Measurements from ENCODE around the gene DHDDS.

DHDDS gene

DNA sequence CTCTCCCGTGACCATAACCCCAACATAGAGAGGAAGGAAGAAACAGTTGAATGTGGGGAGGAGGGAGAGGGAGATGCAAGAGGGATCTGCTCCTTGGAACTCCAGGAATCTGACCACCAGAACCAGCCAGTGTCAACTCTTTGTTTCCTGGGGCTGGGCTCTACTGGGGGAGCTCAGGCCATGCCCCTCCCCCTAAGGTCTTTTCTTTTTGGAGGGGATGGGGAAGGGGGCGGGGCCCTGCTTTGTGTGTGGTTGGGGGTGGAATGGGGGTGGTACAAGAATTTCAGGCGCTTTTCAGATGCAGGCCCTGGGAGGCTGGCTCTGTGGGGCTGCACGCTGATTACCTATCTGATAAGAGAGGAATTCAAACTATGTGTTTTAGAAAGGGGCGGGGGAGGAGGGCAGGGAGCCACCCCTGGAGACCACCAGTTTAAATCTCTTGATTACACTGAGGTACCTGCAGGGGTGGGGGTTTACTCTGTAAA is 13.2 kb upstream of the DHDDS start:
- DNase-seq, result no peak

DNA sequence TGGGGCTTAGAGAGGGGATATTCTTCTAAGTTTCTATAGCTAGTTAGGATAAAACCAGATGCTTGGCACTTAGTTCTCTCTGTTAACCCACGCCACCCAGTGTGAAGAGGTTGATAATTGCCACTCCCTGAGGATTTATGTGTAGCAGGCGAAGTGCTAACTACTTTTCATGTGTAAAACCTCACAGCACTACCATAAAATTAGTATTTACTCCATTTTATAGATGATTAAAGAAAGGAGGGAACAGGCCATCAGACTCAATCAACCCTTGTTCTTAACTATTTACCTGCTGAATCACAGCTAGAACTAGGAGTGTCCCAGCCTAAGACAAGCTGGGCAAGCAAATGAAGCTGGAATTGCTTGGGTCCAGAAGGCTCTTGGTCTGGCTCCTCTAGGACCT is 12.6 kb upstream of the DHDDS start:
- DNase-seq, result no peak

DNA sequence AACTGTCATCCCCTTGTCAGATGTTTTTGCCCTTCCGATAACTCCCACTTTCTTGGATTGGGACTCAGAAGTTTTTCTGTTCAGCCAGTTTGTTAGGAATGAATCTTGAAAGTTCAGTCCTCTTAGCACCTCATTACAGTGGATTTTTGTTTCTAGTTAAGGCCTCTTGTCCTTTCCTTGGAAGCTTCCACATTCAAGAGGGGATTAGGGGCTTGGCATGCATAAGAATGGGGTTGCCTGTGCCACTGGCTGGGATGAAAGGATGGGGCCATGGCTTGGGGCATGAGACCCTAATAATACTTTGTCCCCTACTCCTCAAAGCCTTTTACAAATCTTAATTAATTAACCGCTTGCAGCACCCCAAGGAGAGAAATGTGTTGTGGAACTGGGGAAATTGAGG is 2.4 kb upstream of the DHDDS start:
- DNase-seq, result no peak

DNA sequence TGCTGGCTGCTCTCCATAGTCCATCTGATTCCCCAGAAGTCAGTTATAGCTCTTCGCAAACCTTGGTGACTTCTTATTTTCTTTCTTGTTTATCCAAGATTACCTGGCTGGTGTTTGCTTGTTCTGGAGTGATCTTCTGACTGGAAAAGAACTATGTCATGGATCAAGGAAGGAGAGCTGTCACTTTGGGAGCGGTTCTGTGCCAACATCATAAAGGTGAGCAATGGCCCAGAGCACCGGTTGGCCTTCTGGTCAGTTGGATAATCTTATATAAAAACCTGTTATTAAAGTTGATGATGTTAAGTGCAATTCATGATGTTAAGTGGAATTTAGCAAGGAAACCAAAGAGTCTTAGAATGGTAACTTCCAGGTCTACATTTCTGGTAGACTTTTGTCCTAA is 672 bp downstream of the DHDDS start:
- DNase-seq, result no peak

DNA sequence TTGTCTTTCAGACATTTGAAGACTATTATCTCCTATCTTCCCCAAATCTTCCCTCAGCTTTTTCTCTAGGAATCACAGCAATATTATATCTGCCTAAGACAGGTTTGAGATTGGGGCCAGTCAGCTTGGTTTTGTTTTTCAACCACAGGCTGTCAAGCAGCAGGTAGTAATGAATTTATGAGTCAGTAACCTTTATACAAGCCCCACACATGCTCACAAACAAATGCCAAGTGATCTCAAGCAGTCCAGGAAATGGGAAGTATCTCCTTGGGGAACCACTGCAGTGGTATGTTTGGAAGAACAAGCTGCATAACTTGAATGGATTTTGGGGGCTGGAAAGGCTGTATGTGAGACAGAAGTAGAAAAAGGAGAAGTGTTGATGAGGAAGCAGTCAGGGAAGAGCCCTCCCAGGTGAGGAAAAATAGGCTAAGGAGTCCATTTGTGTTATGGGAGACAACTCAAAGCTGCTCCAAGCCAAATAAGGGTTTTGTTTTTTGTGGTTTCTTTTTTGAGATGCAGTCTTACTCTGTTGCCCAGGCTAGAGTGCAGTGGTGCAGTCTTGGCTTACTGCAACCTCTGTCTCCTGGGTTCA is 2.1 kb downstream of the DHDDS start:
- DNase-seq, result no peak

DNA sequence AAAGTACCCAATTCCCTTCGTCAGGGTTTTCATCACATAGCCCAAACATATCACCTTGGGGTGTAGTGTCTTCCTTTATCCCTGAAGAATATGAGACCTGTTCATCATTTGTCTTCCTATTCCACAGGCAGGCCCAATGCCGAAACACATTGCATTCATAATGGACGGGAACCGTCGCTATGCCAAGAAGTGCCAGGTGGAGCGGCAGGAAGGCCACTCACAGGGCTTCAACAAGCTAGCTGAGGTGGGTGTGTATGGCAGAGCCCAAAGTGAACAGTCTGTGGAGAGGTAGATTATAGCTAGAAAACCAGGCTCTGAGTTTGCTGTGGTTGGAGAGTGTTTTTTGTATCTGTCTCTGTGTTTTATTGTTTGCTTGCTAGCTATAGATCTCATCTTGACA is 5.9 kb downstream of the DHDDS start:
- DNase-seq, result no peak

DNA sequence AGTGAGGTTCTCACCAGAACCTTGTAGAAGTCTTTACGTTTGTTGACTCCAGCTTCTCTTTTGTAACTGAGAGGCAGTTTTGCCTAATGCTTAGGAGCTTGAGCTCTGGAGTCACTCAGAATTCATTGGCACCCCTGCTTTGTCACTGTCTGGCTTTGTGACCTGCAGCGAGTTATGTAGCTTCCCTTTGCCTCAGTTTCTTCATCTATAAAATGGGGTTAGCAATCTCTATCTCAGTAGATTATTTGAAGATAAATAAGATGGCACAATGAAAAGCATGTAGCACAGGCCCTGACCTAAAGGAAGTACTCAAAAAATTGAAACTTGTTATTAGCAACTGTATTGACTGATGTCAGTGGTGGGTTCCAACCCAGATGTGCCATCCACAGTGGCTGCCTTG is 8.1 kb downstream of the DHDDS start:
- DNase-seq, result no peak

DNA sequence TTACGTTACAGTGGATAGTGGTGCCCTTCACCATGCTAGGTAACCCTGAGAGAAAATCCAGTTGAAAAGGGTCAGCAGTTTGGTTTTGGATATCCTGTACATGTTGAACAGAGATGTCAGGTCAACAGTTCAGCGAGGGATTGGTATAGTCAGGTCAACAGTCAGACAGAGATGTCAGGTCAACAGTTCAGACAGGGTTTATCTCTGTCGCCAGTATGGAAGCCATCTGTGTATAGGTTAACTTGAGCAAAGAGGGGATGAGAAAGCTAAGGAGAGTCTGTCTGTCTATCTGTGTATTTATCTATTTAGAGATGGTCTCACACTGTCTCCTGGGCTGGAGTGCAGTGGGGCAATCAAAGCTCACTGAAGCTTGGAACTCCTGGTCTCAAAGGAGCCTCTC is 17.7 kb downstream of the DHDDS start:
- no peak for DNase-seq

DNA sequence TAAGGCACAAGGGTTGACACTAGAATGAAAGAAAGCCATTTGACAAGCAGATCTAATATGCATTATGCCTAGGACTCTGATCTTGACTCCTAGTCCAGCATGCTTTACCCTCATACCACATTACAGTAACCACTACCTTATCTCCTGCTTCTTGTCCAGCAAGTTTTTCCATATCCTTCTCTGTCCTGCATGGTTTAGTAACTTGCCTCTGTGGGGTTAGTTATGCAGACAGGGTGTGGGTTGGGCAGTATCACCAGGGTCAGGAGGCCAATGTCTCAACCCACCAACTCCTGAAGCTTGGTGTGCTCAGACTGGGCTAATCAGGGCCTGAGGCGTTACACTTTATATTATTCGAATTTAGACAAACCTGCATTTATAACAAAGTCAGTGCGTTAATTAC is 18.8 kb downstream of the DHDDS start:
- DNase-seq, result no peak

DNA sequence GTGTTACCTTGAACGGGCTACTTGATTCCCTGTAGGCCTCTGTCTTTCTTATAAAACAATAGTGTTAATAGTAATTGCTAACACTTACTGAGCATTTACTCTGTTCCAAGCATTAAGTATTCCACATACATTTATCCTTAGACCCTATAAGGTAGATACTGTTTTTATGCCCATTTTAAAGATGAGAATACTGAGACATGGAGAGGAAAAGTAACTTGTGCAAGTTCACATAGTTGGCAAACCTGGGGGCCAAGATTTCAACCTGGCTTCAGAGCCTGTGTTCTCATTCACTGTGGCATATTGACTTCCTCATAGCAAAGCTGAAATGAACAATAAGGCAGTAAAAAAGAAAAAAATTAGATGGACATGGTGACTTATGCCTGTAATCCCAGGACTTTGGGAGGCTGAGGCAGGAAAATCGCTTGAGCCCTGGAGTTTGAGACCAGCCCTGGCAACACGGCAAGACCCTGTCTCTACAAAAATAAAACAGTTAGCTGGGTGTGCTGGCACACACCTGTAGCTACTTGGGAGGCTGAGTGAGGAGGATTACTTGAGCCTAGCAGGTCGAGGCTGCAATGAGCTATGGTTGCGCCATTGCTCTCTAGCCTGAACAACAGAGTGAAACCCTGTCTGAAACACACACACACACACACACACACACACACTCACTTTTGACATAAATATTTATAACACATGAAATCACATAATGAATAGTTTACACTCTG is 20.5 kb downstream of the DHDDS start:
- DNase-seq, result no peak

DNA sequence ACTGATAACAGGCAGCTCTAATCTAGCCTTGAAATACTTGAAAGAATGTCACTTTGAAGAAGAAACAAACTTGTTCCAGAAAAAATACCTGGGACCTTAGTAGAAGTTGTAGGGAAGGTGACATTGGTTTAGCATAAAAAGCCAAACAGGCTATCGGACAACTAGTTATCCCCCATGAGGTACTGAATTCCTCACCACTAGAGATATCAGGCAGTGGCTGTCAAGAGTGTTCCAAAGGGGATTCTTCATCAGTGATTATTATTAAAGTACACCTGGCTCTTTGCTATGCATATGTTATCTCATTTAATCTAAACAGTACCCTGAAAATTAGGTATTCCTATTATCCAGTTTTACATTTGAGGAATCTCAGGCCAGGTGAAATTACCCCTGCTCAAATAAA is 27.0 kb downstream of the DHDDS start:
- no peak for DNase-seq

DNA sequence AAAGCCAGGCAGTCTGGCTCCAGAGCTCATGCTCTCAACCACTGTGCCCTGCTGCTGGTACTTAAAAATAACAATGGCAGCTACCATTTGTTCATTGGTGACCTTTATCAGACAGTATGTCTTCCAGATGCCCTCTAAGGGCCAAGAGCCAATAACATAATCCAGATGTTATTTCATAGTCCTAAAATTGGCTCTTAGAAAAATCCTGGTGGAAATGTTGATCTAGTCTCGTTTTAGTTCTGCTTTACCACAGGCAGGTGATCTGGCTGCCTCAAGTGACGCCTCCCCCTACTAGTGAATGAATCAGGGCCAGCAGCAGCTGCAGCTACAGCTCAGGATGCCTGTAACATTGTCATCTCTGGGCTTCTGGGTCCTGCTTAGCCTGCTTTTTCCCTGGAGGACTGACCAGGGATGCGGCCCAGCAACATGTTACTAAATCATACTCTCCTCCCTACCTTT is 27.5 kb downstream of the DHDDS start:
- no peak for DNase-seq

DNA sequence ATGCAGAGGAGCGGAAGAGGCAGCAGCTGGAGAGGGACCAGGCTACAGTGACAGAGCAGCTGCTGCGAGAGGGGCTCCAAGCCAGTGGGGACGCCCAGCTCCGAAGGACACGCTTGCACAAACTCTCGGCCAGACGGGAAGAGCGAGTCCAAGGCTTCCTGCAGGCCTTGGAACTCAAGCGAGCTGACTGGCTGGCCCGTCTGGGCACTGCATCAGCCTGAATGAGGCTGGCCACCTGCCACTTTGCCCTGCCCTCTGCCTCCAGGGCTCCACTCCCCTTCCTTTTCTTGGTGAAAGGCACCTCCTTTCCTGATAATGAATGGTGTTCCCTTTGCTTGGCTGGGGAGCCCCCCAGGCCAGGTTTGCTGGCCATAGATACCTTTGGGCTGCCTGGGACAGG is 36.8 kb downstream of the DHDDS start:
- DNase-seq, result no peak

DNA sequence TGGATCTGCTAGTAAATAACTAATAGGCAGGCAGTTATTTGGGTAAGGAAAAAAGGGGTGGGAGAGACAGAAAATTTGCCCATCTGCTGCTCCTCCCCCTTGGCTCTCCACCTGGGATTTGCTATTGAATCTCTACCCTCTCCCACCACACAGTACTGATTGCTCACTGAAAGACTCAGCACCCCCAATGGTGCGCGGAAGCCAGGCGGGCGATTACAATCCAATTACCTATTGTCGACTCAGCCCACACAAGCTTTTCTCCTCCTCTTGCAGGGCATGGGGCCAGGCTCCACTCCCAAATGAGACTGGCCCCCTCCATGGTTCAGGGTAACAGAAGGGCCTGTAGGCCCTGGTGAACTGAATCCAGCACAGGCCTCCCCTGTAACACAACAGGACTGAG is 37.4 kb downstream of the DHDDS start:
- DNase-seq, result no peak

DNA sequence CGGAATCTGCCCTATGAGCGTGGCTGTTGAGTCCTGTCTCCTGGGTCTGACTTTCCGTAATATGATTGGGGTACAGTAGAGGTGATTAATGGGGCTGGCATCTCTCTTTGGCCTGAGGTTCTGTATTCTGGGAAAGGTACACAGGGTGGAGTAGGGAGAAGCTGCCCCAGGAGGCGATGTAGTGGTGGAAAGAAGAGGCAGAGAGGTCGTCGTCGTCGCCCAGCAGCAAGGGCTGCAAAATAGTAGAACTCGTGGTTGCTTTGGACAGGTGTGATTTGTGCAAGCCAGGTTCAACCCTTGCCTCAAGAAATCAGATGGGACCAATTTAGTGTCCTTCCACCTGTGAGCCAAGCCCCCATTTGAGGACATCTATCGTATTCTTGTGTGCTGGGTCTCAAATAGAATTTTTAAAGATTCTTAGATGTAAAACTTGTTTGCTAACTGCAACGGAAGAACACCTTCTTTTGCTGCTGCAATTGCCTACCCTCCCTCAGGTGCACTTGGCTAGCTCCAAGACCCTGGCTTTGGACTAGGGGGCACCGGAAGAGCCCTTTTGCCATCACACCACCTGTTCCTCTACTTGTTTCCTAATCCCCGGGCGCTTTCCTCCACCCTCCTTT is 38.9 kb downstream of the DHDDS start:
- no peak for DNase-seq

DNA sequence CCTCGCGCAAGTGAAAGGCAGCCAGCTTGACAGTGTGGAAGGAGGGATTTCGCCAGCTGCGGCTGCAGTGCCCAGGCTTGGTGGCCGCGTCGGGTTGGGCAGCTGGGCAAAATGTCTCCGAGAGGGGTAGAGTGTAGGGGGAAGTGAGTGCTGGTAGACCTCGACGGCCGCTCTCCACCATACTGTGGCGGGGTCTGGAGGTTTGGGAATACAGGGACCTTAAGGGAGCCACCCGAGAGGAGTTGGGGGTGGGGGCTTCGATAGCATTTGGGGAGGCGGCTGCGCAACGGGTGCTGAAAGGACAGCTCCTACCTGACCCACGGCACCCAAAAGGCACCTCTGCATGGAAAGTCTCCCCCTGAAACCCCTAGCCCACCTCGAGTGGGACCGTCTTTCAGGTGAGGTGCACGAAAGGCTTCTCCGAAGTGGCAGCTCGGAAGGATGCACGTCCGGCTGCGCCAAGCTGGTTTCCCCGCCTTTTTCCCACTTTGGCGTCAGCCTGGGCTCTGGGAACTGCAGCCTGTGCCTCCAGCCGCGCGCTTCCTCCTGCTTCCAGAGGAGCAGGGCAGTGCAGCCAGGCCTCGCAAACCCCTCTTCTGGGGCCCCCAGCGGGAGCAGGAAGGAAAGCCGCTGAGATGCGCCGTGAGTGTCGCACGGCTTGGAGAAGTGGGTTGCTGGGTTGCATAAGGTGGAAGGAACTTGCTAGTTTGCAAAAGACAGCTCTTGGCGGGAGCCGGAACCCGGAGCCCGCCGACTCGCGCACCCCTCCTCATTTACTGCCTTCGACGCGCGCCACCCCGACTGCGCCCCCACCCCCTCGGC is 39.6 kb downstream of the DHDDS start:
- DNase-seq, result peak; percentile 50

DNA sequence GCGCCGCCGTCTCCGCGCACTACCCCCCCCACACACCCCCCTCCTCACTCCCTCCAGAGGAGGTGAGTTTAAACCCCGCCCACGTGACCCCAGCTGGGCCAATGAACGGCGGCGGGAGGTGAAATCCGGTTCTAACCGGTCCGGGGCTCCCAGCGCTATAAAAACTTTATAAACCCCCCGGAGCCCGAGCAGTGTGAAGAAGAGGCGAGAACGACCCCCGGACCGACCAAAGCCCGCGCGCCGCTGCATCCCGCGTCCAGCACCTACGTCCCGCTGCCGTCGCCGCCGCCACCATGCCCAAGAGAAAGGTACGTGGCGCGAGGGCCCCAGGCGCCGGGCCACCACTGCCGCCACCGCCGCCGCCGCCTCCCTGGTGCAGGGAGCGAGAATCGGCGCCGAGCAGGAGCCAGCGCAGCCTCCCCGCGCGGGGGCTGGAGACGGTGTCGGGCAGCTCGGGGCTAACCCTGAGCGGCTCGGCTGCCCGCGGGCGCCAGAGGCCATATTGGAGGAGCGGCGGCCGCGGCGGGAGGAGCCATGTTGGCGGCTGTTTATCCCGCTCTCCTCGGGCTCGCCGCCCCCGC is 40.3 kb downstream of the DHDDS start, which contains the start of gene HMGN2:
HMGN2 (plus strand) TSS at position 121 of the 581 bp plus-strand sequence; CDS start at position 294, 173 bp downstream.
- DNase-seq, result peak; percentile 96

DNA sequence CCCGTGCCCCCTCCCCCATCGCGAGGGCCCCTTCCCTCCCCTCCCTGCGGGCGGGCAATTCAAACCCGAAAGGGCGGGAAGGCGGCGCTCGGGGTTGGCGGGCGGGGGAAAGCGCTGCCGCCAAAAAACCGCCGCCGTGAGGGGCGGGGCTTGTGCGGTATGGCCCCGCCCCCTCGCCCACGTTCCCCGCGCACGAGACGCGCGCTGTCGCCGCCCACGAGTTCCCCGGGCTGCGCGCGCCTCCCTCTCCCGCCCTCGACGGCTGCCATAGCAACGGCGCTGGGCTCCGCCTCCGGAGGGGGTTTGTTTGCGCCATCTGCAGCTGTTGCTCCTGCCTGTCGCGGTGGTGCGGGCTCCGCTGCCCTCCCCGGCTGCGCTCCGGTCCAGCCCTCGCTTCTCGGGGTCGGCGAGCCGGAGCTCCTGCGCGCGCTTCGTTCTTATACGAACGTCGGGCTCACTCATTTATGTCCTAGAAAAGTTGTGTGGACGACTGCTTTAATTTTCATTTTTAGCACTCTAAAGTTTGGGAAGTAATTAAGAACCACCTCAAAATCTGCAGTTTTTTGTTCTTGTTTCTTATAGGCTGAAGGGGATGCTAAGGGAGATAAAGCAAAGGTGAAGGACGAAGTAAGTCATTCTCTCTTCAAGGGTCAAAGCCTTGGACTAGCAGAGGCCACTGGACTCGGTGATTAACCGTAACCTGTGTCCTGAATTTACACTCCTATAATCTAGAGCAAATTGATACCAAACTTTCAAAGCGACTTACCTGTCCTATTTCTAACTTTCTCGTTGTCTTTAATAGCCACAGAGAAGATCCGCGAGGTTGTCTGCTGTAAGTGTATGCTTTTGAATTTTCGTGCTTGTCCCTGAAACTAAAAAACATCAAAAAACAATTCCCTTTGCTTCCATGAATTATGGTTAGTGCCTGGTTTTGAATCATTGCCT is 41.1 kb downstream of the DHDDS start:
- peak; percentile 96 for DNase-seq

DNA sequence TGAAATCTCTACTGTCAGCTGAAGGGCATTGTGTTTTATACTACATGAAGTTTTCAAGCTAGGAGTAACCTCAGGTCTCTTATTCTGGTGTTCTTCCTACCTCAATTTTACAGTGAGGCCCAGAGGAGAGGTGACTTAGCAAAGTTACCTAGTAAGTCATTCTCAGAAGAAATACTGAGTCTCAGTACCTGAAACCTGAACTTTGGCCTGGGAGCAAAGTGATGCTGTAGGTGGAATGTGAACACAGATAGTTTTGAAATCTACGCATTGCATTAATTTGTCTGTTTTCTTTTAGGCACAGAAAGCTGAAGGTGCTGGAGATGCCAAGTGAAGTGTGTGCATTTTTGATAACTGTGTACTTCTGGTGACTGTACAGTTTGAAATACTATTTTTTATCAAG is 42.7 kb downstream of the DHDDS start:
- DNase-seq, result no peak

DNA sequence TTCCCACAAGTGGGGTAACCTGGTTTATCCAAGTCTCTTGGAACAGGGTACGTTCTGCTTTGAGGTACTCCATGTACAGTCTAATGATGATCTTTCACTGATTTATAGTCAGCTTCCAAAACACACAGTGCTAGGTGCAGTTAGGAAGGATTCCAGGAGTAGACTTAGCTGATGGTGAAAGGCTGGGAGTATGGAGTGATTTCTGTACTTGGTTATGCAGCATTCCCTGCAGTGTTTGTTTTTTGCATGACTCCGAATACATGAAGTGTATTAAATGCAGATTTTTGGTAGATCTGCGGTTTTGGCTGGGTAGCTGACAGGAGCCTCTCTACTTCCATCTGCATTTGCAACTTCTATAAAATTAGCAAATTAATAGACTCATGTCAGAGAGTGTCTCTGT is 43.9 kb downstream of the DHDDS start:
- no peak for DNase-seq

DNA sequence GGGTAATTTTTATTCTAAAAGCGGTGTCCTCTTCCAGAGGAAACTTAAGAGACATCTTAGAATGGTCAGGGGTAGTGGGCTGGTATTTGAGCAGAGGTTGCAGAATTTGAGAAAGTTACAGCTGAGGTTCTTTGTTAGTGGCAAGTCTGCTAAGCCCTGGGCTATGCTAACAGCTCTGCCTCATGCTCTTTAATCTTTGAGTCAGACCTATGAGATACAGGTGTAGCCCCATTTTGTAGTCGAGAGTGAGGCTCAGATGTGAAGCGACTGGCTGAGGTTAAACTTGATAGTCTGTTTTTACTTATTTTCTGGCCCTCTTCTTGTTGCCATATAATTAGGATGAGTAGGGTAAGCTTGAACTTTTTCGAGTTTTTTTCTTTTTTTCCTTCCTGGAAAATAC is 44.8 kb downstream of the DHDDS start:
- no peak for DNase-seq
